Coronary artery (tissue), 2 donors: ENCODE measurements around the gene RAB3IL1.

Experiments
- DNase-seq: peaks from one replicate; pipeline ENCODE4 v3.0.0-alpha.2; 2017; ENCODE audit warnings: low spot score
- H3K27ac ChIP-seq, 2 donors: fragments of 200-600 bp; sonication (generic); one replicate each; pipeline ENCODE4 v1.5.1; 2016 to 2019
- H3K4me3 ChIP-seq: fragments of 200-600 bp; sonication (generic); 2 replicates; pipeline ENCODE4 v1.5.1; 2016; ENCODE audit warnings: mild to moderate bottlenecking, moderate library complexity
- CTCF ChIP-seq: fragments of 200-600 bp; sonication (generic); IDR thresholded peaks from one replicate; pipeline ENCODE4 v1.5.1; 2019; ENCODE audit warnings: antibody characterized with exemption

RAB3IL1 gene

GRCh38 chr11:61919705-61920631 is 2.6 kb upstream of the RAB3IL1 start:
- no peak overlapping the region for H3K4me3 ChIP-seq
- TF ChIP-seq CTCF = no peak
- DNase-seq = peak; percentile 71
- H3K27ac ChIP-seq = peak overlapping the region in 1 of 2 donors; percentile 91

DNA sequence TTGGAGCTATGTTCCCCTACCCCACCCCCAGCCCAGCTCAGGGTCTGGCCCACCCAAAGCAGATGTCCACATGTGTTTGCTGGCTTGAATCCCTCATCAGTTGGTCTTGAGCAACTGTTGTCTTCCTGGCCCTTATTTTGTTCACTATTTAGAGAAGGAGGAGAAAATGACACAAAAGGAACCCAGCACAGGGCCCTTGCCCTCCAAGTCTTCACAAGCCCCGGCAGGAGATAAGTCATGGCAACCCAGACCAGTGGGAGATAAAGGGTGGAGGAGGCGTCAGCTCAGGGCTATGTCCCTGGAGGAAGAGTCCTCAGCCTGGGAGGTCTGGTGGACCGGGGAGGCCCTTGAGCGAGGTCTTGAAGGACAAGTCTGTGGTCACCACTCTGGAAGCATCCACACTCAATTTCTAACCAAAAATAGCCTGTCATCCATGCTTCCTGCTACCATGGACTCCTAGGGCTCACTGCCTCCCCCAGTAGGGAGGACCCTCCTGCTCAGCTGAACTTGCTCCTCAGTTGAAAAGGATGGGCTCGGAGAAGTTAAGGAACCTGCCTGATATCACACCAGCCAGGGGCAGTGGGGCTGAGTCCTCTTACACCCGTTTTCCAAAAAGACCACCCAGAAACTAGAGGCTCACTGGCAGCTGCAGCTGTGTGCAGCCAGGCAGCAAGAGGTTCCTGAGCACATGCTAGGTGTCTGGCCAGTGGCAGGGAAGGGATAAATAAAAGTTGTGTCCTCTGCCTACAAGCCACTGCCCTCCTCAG is 1.8 kb upstream of the RAB3IL1 start:
- Histone ChIP-seq H3K4me3 (no peak overlapping the region), H3K27ac (peak overlapping the region in 1 of 2 donors; percentile 91)
- TF ChIP-seq CTCF = no peak
- peak; percentile 75 for DNase-seq

- Histone ChIP-seq H3K27ac (peak overlapping the region in 1 of 2 donors; percentile 91), H3K4me3 (peak overlapping the region; percentile 90)
- peak; percentile 74 for DNase-seq
- TF ChIP-seq CTCF = no peak
Observed at GRCh38 chr11:61918251-61918937, 1.0 kb upstream of the RAB3IL1 start.

- no peak for TF ChIP-seq CTCF
Observed at GRCh38 chr11:61916737-61917333, 531 bp downstream of the RAB3IL1 start.

GRCh38 chr11:61914471-61915171 is 2.7 kb downstream of the RAB3IL1 start:
- no peak for DNase-seq
- Histone ChIP-seq H3K4me3 (peak overlapping the region; percentile 90), H3K27ac (peak overlapping the region in 1 of 2 donors; percentile 30)
- no peak for TF ChIP-seq CTCF

More at GRCh38 chr11:61916737-61917333, 531 bp downstream of the RAB3IL1 start:
- Histone ChIP-seq H3K27ac (peak overlapping the region; percentile 58 to 91), H3K4me3 (peak overlapping the region; percentile 90)
- DNase-seq = peak; percentile 76
